K562 (cell line): Measurements from ENCODE around the gene MC5R.

Experiments
- EP300 ChIP-seq: IDR thresholded peaks from 2 replicates; pipeline ENCODE4 v1.6.1; 2012; ENCODE audit warnings: low read length, improper control_type of control experiment
- FIP1L1 ChIP-seq: fragments of 200-400 bp; formaldehyde crosslinking; IDR thresholded peaks from 2 replicates; pipeline ENCODE4 v1.6.1; 2018; ENCODE audit warnings: mild to moderate bottlenecking, low read depth, low read length; ENCODE audit not compliant: poor library complexity, severe bottlenecking
- HDAC1 ChIP-seq, 2 experiments: fragments of 450-650 bp; IDR thresholded peaks; 2 replicates each; pipeline ENCODE4 v1.6.1; 2016 to 2017; ENCODE audit warnings: inconsistent platforms in 1 of 2, mild to moderate bottlenecking in 1 of 2, moderate library complexity in 1 of 2
- POLR2G ChIP-seq: fragments of 200-400 bp; formaldehyde crosslinking; IDR thresholded peaks from 2 replicates; pipeline ENCODE4 v1.6.1; 2017; ENCODE audit warnings: low read depth, mild to moderate bottlenecking, antibody characterized with exemption, low read length, moderate library complexity
- ZNF76 ChIP-seq: fragments of 250-450 bp; sonication (Bioruptor Pico); IDR thresholded peaks from 2 replicates; pipeline ENCODE4 v1.4.0; 2020; ENCODE audit warnings: mild to moderate bottlenecking, moderate library complexity, borderline replicate concordance
- TF ChIP-seq, protein P1 (sequence below), 2 experiments: IDR thresholded peaks; 2 replicates each; pipeline ENCODE4 v1.6.1; 2012; ENCODE audit warnings: improper control_type of control experiment in 2 of 2, low read depth in 2 of 2, low read length in 2 of 2, borderline replicate concordance in 1 of 2
- TF ChIP-seq, protein P2 (sequence below): sonication (generic); formaldehyde crosslinking; IDR thresholded peaks from 2 replicates; pipeline ENCODE4 v1.9.0; 2022; ENCODE audit warnings: mild to moderate bottlenecking, missing genetic modification reagents
- TF ChIP-seq, protein P3 (sequence below): IDR thresholded peaks from 3 replicates; pipeline ENCODE4 v1.6.1; 2011; ENCODE audit warnings: borderline replicate concordance, mild to moderate bottlenecking, moderate library complexity; ENCODE audit not compliant: insufficient read length; ENCODE audit errors: extremely low read depth

DNA sequence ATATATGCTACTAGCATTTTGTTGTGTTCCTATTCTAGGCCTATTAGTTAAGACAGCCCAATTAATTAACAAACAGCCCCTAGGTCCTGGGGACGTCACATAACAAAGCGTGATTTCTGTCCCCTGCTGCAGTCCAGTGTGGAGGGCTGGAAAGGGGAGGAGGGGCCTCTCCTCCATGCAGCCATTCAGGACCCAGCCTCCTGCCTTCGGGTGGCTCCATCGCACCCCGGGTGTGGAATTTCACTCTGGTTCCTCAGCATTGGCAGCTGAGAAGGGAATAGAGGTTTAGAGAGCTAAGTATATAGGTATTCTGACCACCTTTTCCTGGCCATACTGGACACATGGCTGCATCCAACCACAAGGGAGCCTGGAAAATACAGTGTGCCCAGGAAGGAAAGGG, 49.0 kb downstream of the MC5R start:
- no peak for TF ChIP-seq HDAC1 (IDR thresholded peaks at IDR 0.05)
- TF ChIP-seq, protein P1, sequence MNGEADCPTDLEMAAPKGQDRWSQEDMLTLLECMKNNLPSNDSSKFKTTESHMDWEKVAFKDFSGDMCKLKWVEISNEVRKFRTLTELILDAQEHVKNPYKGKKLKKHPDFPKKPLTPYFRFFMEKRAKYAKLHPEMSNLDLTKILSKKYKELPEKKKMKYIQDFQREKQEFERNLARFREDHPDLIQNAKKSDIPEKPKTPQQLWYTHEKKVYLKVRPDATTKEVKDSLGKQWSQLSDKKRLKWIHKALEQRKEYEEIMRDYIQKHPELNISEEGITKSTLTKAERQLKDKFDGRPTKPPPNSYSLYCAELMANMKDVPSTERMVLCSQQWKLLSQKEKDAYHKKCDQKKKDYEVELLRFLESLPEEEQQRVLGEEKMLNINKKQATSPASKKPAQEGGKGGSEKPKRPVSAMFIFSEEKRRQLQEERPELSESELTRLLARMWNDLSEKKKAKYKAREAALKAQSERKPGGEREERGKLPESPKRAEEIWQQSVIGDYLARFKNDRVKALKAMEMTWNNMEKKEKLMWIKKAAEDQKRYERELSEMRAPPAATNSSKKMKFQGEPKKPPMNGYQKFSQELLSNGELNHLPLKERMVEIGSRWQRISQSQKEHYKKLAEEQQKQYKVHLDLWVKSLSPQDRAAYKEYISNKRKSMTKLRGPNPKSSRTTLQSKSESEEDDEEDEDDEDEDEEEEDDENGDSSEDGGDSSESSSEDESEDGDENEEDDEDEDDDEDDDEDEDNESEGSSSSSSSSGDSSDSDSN (IDR thresholded peaks at IDR 0.05; ENCODE audit: borderline replicate concordance in 1 of 2, low read depth in 2 of 2, low read length in 2 of 2) = no peak
- no peak for TF ChIP-seq FIP1L1
- TF ChIP-seq, protein P2, sequence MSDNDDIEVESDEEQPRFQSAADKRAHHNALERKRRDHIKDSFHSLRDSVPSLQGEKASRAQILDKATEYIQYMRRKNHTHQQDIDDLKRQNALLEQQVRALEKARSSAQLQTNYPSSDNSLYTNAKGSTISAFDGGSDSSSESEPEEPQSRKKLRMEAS (CRISPR knock-in tag) = no peak
- TF ChIP-seq ZNF76 (CRISPR knock-in tag) = no peak
- TF ChIP-seq, protein P3, sequence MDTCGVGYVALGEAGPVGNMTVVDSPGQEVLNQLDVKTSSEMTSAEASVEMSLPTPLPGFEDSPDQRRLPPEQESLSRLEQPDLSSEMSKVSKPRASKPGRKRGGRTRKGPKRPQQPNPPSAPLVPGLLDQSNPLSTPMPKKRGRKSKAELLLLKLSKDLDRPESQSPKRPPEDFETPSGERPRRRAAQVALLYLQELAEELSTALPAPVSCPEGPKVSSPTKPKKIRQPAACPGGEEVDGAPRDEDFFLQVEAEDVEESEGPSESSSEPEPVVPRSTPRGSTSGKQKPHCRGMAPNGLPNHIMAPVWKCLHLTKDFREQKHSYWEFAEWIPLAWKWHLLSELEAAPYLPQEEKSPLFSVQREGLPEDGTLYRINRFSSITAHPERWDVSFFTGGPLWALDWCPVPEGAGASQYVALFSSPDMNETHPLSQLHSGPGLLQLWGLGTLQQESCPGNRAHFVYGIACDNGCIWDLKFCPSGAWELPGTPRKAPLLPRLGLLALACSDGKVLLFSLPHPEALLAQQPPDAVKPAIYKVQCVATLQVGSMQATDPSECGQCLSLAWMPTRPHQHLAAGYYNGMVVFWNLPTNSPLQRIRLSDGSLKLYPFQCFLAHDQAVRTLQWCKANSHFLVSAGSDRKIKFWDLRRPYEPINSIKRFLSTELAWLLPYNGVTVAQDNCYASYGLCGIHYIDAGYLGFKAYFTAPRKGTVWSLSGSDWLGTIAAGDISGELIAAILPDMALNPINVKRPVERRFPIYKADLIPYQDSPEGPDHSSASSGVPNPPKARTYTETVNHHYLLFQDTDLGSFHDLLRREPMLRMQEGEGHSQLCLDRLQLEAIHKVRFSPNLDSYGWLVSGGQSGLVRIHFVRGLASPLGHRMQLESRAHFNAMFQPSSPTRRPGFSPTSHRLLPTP = no peak
- no peak for TF ChIP-seq POLR2G
- TF ChIP-seq EP300 = no peak
